ENCODE measurements around the gene ETHE1.

The ETHE1 gene

GRCh38 chr19:43488179-43488578 is 38.8 kb downstream of the ETHE1 start:
- no peak for DNase-seq

- DNase-seq: no peak
Observed at GRCh38 chr19:43486412-43486811, 40.6 kb downstream of the ETHE1 start.

GRCh38 chr19:43485951-43486350 is 41.0 kb downstream of the ETHE1 start:
- DNase-seq: no peak

- no peak for DNase-seq
Observed at GRCh38 chr19:43483281-43483680, 43.7 kb downstream of the ETHE1 start.

- no peak for DNase-seq
Observed at GRCh38 chr19:43482193-43482592, 44.8 kb downstream of the ETHE1 start.

GRCh38 chr19:43481701-43482100 is 45.3 kb downstream of the ETHE1 start:
- DNase-seq: no peak

GRCh38 chr19:43480574-43480973 is 46.4 kb downstream of the ETHE1 start:
- no peak for DNase-seq

GRCh38 chr19:43479961-43480561 is 46.9 kb downstream of the ETHE1 start:
- DNase-seq: no peak

GRCh38 chr19:43479226-43479625 is 47.8 kb downstream of the ETHE1 start:
- DNase-seq: no peak

GRCh38 chr19:43478323-43478722 is 48.7 kb downstream of the ETHE1 start:
- DNase-seq: no peak

- no peak for DNase-seq
Observed at GRCh38 chr19:43476606-43477005, 50.4 kb downstream of the ETHE1 start.

- DNase-seq: peak; percentile 99
Observed at GRCh38 chr19:43474986-43475705, 51.9 kb downstream of the ETHE1 start.

GRCh38 chr19:43474487-43474886 is 52.5 kb downstream of the ETHE1 start:
- DNase-seq: no peak

- no peak for DNase-seq
Observed at GRCh38 chr19:43471091-43471490, 55.9 kb downstream of the ETHE1 start.

- DNase-seq: peak; percentile 75
Observed at GRCh38 chr19:43470288-43470687, 56.7 kb downstream of the ETHE1 start.

GRCh38 chr19:43469160-43469480 is 57.9 kb downstream of the ETHE1 start:
- no peak for DNase-seq

GRCh38 chr19:43468354-43469159 is 58.4 kb downstream of the ETHE1 start:
- peak; percentile 46 for DNase-seq

GRCh38 chr19:43467730-43468129 is 59.3 kb downstream of the ETHE1 start:
- no peak for DNase-seq

- DNase-seq: no peak
Observed at GRCh38 chr19:43467276-43467675, 59.7 kb downstream of the ETHE1 start.

- no peak for DNase-seq
Observed at GRCh38 chr19:43466793-43467192, 60.2 kb downstream of the ETHE1 start.

GRCh38 chr19:43465468-43466120 is 61.4 kb downstream of the ETHE1 start, which contains the start of gene LYPD3:
Gene LYPD3 (minus strand): TSS chr19:43465608. CDS start chr19:43465571, 37 bp downstream.
- no peak for DNase-seq

GRCh38 chr19:43464134-43464775 is 62.7 kb downstream of the ETHE1 start:
- no peak for DNase-seq
